Measurements from ENCODE around the gene GBA2.

The GBA2 gene

GRCh38 chr9:35781066-35781465, 32.0 kb upstream of the GBA2 start:
- no peaks in the 10 kb centered on the region for H3K27me3 ChIP-seq (ENCODE audit: control insufficient read depth in 3 of 3, insufficient read depth in 3 of 3, low read depth in 1 of 3, low read length in 3 of 3)
- H4K91ac ChIP-seq (ENCODE audit: low read depth, low read length, poor library complexity): no peak overlapping the region
- peaks cover 0 to 2% of the 10 kb centered on the region in 2 donors for H3K36me3 ChIP-seq (replicated peaks in 1 of 2; ENCODE audit: control insufficient read depth in 2 of 2, insufficient read depth in 2 of 2, low read length in 2 of 2)
- H3K9me3 ChIP-seq (replicated peaks in 1 of 2; ENCODE audit: control insufficient read depth in 2 of 2, insufficient read depth in 1 of 2, low read depth in 1 of 2, low read length in 2 of 2): no peaks in the 10 kb centered on the region
- DNase-seq (ENCODE audit: low spot score): no peak
- no peak overlapping the region for H3K4me2 ChIP-seq (ENCODE audit: insufficient read depth, low read length, poor library complexity, severe bottlenecking)
- no CpG with 5 or more reads among the region's 2 CpGs for WGBS, 2 donors (ENCODE audit: extremely low coverage in 2 of 2, insufficient read length in 2 of 2, insufficient replicate concordance in 1 of 2)
- no peak overlapping the region for H3K27ac ChIP-seq (replicated peaks; ENCODE audit: low read length)
- no peaks in the 10 kb centered on the region for H3K79me1 ChIP-seq (ENCODE audit: low read depth, low read length)
- no peak overlapping the region for H3K4ac ChIP-seq (ENCODE audit: low read length)
- H3K18ac ChIP-seq (ENCODE audit: low read length): no peak overlapping the region
- H2AK5ac ChIP-seq (ENCODE audit: low read depth, low read length): no peak overlapping the region
- no peak overlapping the region for H2BK15ac ChIP-seq (ENCODE audit: low read length)
- no peak overlapping the region for H3K9ac ChIP-seq (ENCODE audit: low read depth, low read length, poor library complexity)
- no peak overlapping the region for H2BK120ac ChIP-seq (ENCODE audit: low read depth, low read length)
- no peak overlapping the region for H3K14ac ChIP-seq (ENCODE audit: low read length)
- H2AFZ ChIP-seq (ENCODE audit: low read length): no peak overlapping the region
- no peak overlapping the region for H3K23ac ChIP-seq (ENCODE audit: low read depth, low read length, poor library complexity)
- H3K4me1 ChIP-seq (ENCODE audit: control insufficient read depth in 2 of 2, insufficient read depth in 1 of 2, low read depth in 1 of 2, low read length in 2 of 2): peaks cover 2 to 5% of the 10 kb centered on the region in 2 donors
- no peak overlapping the region for H3K4me3 ChIP-seq (ENCODE audit: low read length in 2 of 2)
- H4K8ac ChIP-seq (ENCODE audit: low read depth, low read length): no peak overlapping the region
- H2BK5ac ChIP-seq (ENCODE audit: low read length): no peak overlapping the region
- H2BK12ac ChIP-seq (ENCODE audit: low read length): no peak overlapping the region

- H3K9me3 ChIP-seq (replicated peaks in 1 of 2; ENCODE audit: control insufficient read depth in 2 of 2, insufficient read depth in 1 of 2, low read depth in 1 of 2, low read length in 2 of 2): no peaks in the 10 kb centered on the region
- peak overlapping the region; percentile 39 for H2AFZ ChIP-seq (ENCODE audit: low read length)
- no CpG with 5 or more reads among the region's 3 CpGs for WGBS, 2 donors (ENCODE audit: extremely low coverage in 2 of 2, insufficient read length in 2 of 2, insufficient replicate concordance in 1 of 2)
- H3K23ac ChIP-seq (ENCODE audit: low read depth, low read length, poor library complexity): no peak overlapping the region
- no peak overlapping the region for H3K4me2 ChIP-seq (ENCODE audit: insufficient read depth, low read length, poor library complexity, severe bottlenecking)
- no peak for DNase-seq (ENCODE audit: low spot score)
- no peak overlapping the region for H2BK5ac ChIP-seq (ENCODE audit: low read length)
- no peak overlapping the region for H3K18ac ChIP-seq (ENCODE audit: low read length)
- no peak overlapping the region for H3K27ac ChIP-seq (replicated peaks; ENCODE audit: low read length)
- H4K91ac ChIP-seq (ENCODE audit: low read depth, low read length, poor library complexity): no peak overlapping the region
- H3K4ac ChIP-seq (ENCODE audit: low read length): no peak overlapping the region
- H3K4me3 ChIP-seq (ENCODE audit: low read length in 2 of 2): no peak overlapping the region
- no peak overlapping the region for H2AK5ac ChIP-seq (ENCODE audit: low read depth, low read length)
- H3K79me1 ChIP-seq (ENCODE audit: low read depth, low read length): no peaks in the 10 kb centered on the region
- H2BK15ac ChIP-seq (ENCODE audit: low read length): no peak overlapping the region
- H4K8ac ChIP-seq (ENCODE audit: low read depth, low read length): no peak overlapping the region
- no peak overlapping the region for H2BK12ac ChIP-seq (ENCODE audit: low read length)
- H3K9ac ChIP-seq (ENCODE audit: low read depth, low read length, poor library complexity): no peak overlapping the region
- H3K14ac ChIP-seq (ENCODE audit: low read length): no peak overlapping the region
- H2BK120ac ChIP-seq (ENCODE audit: low read depth, low read length): no peak overlapping the region
- peaks cover 10 to 18% of the 10 kb centered on the region in 2 donors for H3K4me1 ChIP-seq (ENCODE audit: control insufficient read depth in 2 of 2, insufficient read depth in 1 of 2, low read depth in 1 of 2, low read length in 2 of 2)
- no peaks in the 10 kb centered on the region for H3K36me3 ChIP-seq (replicated peaks in 1 of 2; ENCODE audit: control insufficient read depth in 2 of 2, insufficient read depth in 2 of 2, low read length in 2 of 2)
- no peaks in the 10 kb centered on the region for H3K27me3 ChIP-seq (ENCODE audit: control insufficient read depth in 3 of 3, insufficient read depth in 3 of 3, low read depth in 1 of 3, low read length in 3 of 3)
These were observed 29.5 kb upstream of the GBA2 start for GRCh38 chr9:35778496-35778895.

- no peak overlapping the region for H3K4ac ChIP-seq (ENCODE audit: low read length)
- no peak overlapping the region for H4K91ac ChIP-seq (ENCODE audit: low read depth, low read length, poor library complexity)
- DNase-seq (ENCODE audit: low spot score): no peak
- H3K36me3 ChIP-seq (replicated peaks in 1 of 2; ENCODE audit: control insufficient read depth in 2 of 2, insufficient read depth in 2 of 2, low read length in 2 of 2): peaks cover 0 to 2% of the 10 kb centered on the region in 2 donors
- H3K9me3 ChIP-seq (replicated peaks in 1 of 2; ENCODE audit: control insufficient read depth in 2 of 2, insufficient read depth in 1 of 2, low read depth in 1 of 2, low read length in 2 of 2): no peaks in the 10 kb centered on the region
- WGBS, 2 donors (ENCODE audit: extremely low coverage in 2 of 2, insufficient read length in 2 of 2, insufficient replicate concordance in 1 of 2): no CpG with 5 or more reads among the region's 4 CpGs
- H2BK5ac ChIP-seq (ENCODE audit: low read length): no peak overlapping the region
- H4K8ac ChIP-seq (ENCODE audit: low read depth, low read length): no peak overlapping the region
- no peak overlapping the region for H3K4me2 ChIP-seq (ENCODE audit: insufficient read depth, low read length, poor library complexity, severe bottlenecking)
- no peak overlapping the region for H2BK120ac ChIP-seq (ENCODE audit: low read depth, low read length)
- no peak overlapping the region for H3K14ac ChIP-seq (ENCODE audit: low read length)
- no peak overlapping the region for H2BK15ac ChIP-seq (ENCODE audit: low read length)
- H3K27ac ChIP-seq (replicated peaks; ENCODE audit: low read length): no peak overlapping the region
- no peak overlapping the region for H2BK12ac ChIP-seq (ENCODE audit: low read length)
- no peak overlapping the region for H3K18ac ChIP-seq (ENCODE audit: low read length)
- H3K79me1 ChIP-seq (ENCODE audit: low read depth, low read length): no peaks in the 10 kb centered on the region
- no peak overlapping the region for H2AK5ac ChIP-seq (ENCODE audit: low read depth, low read length)
- no peak overlapping the region for H2AFZ ChIP-seq (ENCODE audit: low read length)
- no peak overlapping the region for H3K4me3 ChIP-seq (ENCODE audit: low read length in 2 of 2)
- H3K9ac ChIP-seq (ENCODE audit: low read depth, low read length, poor library complexity): no peak overlapping the region
- H3K23ac ChIP-seq (ENCODE audit: low read depth, low read length, poor library complexity): no peak overlapping the region
- H3K4me1 ChIP-seq (ENCODE audit: control insufficient read depth in 2 of 2, insufficient read depth in 1 of 2, low read depth in 1 of 2, low read length in 2 of 2): peaks cover 10 to 18% of the 10 kb centered on the region in 2 donors
- peaks cover 0 to 4% (median 0%) of the 10 kb centered on the region in 3 experiments for H3K27me3 ChIP-seq (ENCODE audit: control insufficient read depth in 3 of 3, insufficient read depth in 3 of 3, low read depth in 1 of 3, low read length in 3 of 3)
These were observed 27.0 kb upstream of the GBA2 start for GRCh38 chr9:35776018-35776417.

- H3K4me2 ChIP-seq (ENCODE audit: insufficient read depth, low read length, poor library complexity, severe bottlenecking): no peak overlapping the region
- no CpG with 5 or more reads among the region's 7 CpGs for WGBS, 2 donors (ENCODE audit: extremely low coverage in 2 of 2, insufficient read length in 2 of 2, insufficient replicate concordance in 1 of 2)
- H3K4ac ChIP-seq (ENCODE audit: low read length): no peak overlapping the region
- peak overlapping the region; percentile 13 for H3K27ac ChIP-seq (replicated peaks; ENCODE audit: low read length)
- H3K9ac ChIP-seq (ENCODE audit: low read depth, low read length, poor library complexity): no peak overlapping the region
- peaks cover 0 to 8% (median 0%) of the 10 kb centered on the region in 3 experiments for H3K27me3 ChIP-seq (ENCODE audit: control insufficient read depth in 3 of 3, insufficient read depth in 3 of 3, low read depth in 1 of 3, low read length in 3 of 3)
- H2AK5ac ChIP-seq (ENCODE audit: low read depth, low read length): no peak overlapping the region
- no peaks in the 10 kb centered on the region for H3K9me3 ChIP-seq (replicated peaks in 1 of 2; ENCODE audit: control insufficient read depth in 2 of 2, insufficient read depth in 1 of 2, low read depth in 1 of 2, low read length in 2 of 2)
- no peak overlapping the region for H4K91ac ChIP-seq (ENCODE audit: low read depth, low read length, poor library complexity)
- no peaks in the 10 kb centered on the region for H3K79me1 ChIP-seq (ENCODE audit: low read depth, low read length)
- H3K23ac ChIP-seq (ENCODE audit: low read depth, low read length, poor library complexity): no peak overlapping the region
- peaks cover 10 to 18% of the 10 kb centered on the region in 2 donors for H3K4me1 ChIP-seq (ENCODE audit: control insufficient read depth in 2 of 2, insufficient read depth in 1 of 2, low read depth in 1 of 2, low read length in 2 of 2)
- H2BK12ac ChIP-seq (ENCODE audit: low read length): no peak overlapping the region
- no peak overlapping the region for H4K8ac ChIP-seq (ENCODE audit: low read depth, low read length)
- no peak overlapping the region for H2BK15ac ChIP-seq (ENCODE audit: low read length)
- no peak for DNase-seq (ENCODE audit: low spot score)
- no peak overlapping the region for H3K14ac ChIP-seq (ENCODE audit: low read length)
- no peak overlapping the region for H2BK5ac ChIP-seq (ENCODE audit: low read length)
- H2BK120ac ChIP-seq (ENCODE audit: low read depth, low read length): no peak overlapping the region
- H3K36me3 ChIP-seq (replicated peaks in 1 of 2; ENCODE audit: control insufficient read depth in 2 of 2, insufficient read depth in 2 of 2, low read length in 2 of 2): peaks cover 0 to 2% of the 10 kb centered on the region in 2 donors
- no peak overlapping the region for H3K4me3 ChIP-seq (ENCODE audit: low read length in 2 of 2)
- H2AFZ ChIP-seq (ENCODE audit: low read length): peak overlapping the region; percentile 80
- no peak overlapping the region for H3K18ac ChIP-seq (ENCODE audit: low read length)
These were observed 26.0 kb upstream of the GBA2 start for GRCh38 chr9:35774907-35775635.

Measured in neuronal stem cell (in vitro differentiated cells).